Measurements from ENCODE around the gene CCDC192. TPM values are rescaled to one million over a fixed set of nuclear protein-coding genes. Genes with fewer than 3 reads are reported as not detected.
"Not testable (repeated sequence)": the region's sequence is repeated elsewhere in the genome, so short reads cannot be mapped to it uniquely, and the experiment has no call there.

The CCDC192 gene
- total RNA-seq, 1 experiment from 2014 or later: not detected

GRCh38 chr5:127830829-127831598 lies 127.8 kb downstream of the CCDC192 start:
- no peak for DNase-seq (ENCODE audit: low spot score)
- in situ Hi-C loops (cut with HindIII; ENCODE audit: low sequenced_read_pairs): no loop called here

GRCh38 chr5:127832067-127832466 lies 128.9 kb downstream of the CCDC192 start:
- no peak for DNase-seq (ENCODE audit: low spot score)
- in situ Hi-C loops (cut with HindIII; ENCODE audit: low sequenced_read_pairs): no loop called here

GRCh38 chr5:127834094-127834531 lies 130.9 kb downstream of the CCDC192 start:
- DNase-seq (ENCODE audit: low spot score): peak; percentile 50
- in situ Hi-C loops (cut with HindIII; ENCODE audit: low sequenced_read_pairs): no loop called here

GRCh38 chr5:127834554-127834953 lies 131.4 kb downstream of the CCDC192 start:
- DNase-seq (ENCODE audit: low spot score): no peak
- in situ Hi-C loops (cut with HindIII; ENCODE audit: low sequenced_read_pairs): no loop called here

- in situ Hi-C loops (cut with HindIII; ENCODE audit: low sequenced_read_pairs): no loop called here
- DNase-seq (ENCODE audit: low spot score): no peak
These were observed 135.5 kb downstream of the CCDC192 start for GRCh38 chr5:127838661-127839060.

GRCh38 chr5:127839072-127839471 lies 135.9 kb downstream of the CCDC192 start:
- no peak for DNase-seq (ENCODE audit: low spot score)
- in situ Hi-C loops (cut with HindIII; ENCODE audit: low sequenced_read_pairs): no loop called here

GRCh38 chr5:127839496-127840197 lies 136.5 kb downstream of the CCDC192 start:
- in situ Hi-C loops (cut with HindIII; ENCODE audit: low sequenced_read_pairs): no loop called here
- DNase-seq (ENCODE audit: low spot score): no peak

GRCh38 chr5:127840198-127840524 lies 137.0 kb downstream of the CCDC192 start:
- no peak for DNase-seq (ENCODE audit: low spot score)
- in situ Hi-C loops (cut with HindIII; ENCODE audit: low sequenced_read_pairs): no loop called here

- in situ Hi-C loops (cut with HindIII; ENCODE audit: low sequenced_read_pairs): no loop called here
- DNase-seq (ENCODE audit: low spot score): no peak
These were observed 137.6 kb downstream of the CCDC192 start for GRCh38 chr5:127840809-127841208.

- DNase-seq (ENCODE audit: low spot score): peak; percentile 99
- in situ Hi-C loops (cut with HindIII; ENCODE audit: low sequenced_read_pairs): no loop called here
These were observed 141.4 kb downstream of the CCDC192 start for GRCh38 chr5:127844581-127845021.

- in situ Hi-C loops (cut with HindIII; ENCODE audit: low sequenced_read_pairs): no loop called here
- no peak for DNase-seq (ENCODE audit: low spot score)
These were observed 143.7 kb downstream of the CCDC192 start for GRCh38 chr5:127846884-127847283.

GRCh38 chr5:127847641-127848040 lies 144.4 kb downstream of the CCDC192 start:
- in situ Hi-C loops (cut with HindIII; ENCODE audit: low sequenced_read_pairs); DNase-seq (ENCODE audit: low spot score): not testable (repeated sequence)

GRCh38 chr5:127848098-127848497 lies 144.9 kb downstream of the CCDC192 start:
- in situ Hi-C loops (cut with HindIII; ENCODE audit: low sequenced_read_pairs): no loop called here

GRCh38 chr5:127849408-127849807 lies 146.2 kb downstream of the CCDC192 start:
- in situ Hi-C loops (cut with HindIII; ENCODE audit: low sequenced_read_pairs): no loop called here

More at GRCh38 chr5:127848098-127848497, 144.9 kb downstream of the CCDC192 start:
- no peak for DNase-seq (ENCODE audit: low spot score)

GRCh38 chr5:127849891-127850290 lies 146.7 kb downstream of the CCDC192 start:
- in situ Hi-C loops (cut with HindIII; ENCODE audit: low sequenced_read_pairs): no loop called here
- no peak for DNase-seq (ENCODE audit: low spot score)

More at GRCh38 chr5:127849408-127849807, 146.2 kb downstream of the CCDC192 start:
- DNase-seq (ENCODE audit: low spot score): no peak

GRCh38 chr5:127851964-127852363 lies 148.8 kb downstream of the CCDC192 start:
- no peak for DNase-seq (ENCODE audit: low spot score)
- in situ Hi-C loops (cut with HindIII; ENCODE audit: low sequenced_read_pairs): no loop called here

GRCh38 chr5:127854520-127854919 lies 151.3 kb downstream of the CCDC192 start:
- no peak for DNase-seq (ENCODE audit: low spot score)
- in situ Hi-C loops (cut with HindIII; ENCODE audit: low sequenced_read_pairs): no loop called here

GRCh38 chr5:127856292-127856691 lies 153.1 kb downstream of the CCDC192 start:
- in situ Hi-C loops (cut with HindIII; ENCODE audit: low sequenced_read_pairs): no loop called here
- no peak for DNase-seq (ENCODE audit: low spot score)

GRCh38 chr5:127858116-127858784 lies 155.1 kb downstream of the CCDC192 start:
- DNase-seq (ENCODE audit: low spot score): no peak

GRCh38 chr5:127860291-127860690 lies 157.1 kb downstream of the CCDC192 start:
- in situ Hi-C loops (cut with HindIII; ENCODE audit: low sequenced_read_pairs): no loop called here
- no peak for DNase-seq (ENCODE audit: low spot score)

More at GRCh38 chr5:127858116-127858784, 155.1 kb downstream of the CCDC192 start:
- in situ Hi-C loops (cut with HindIII; ENCODE audit: low sequenced_read_pairs): no loop called here

All from G401 (cell line).